GM13976 (cell line): ENCODE results near the gene UTP15.

Experiments used
- DNase-seq: peaks from one replicate; pipeline ENCODE4 v3.0.0; 2012; ENCODE audit warnings: low spot score
- CTCF ChIP-seq: IDR thresholded peaks from 2 replicates; pipeline ENCODE4 v1.5.1; 2012; ENCODE audit warnings: borderline replicate concordance, mild to moderate bottlenecking; ENCODE audit not compliant: insufficient read depth; ENCODE audit errors: extremely low read depth, missing control alignments, control extremely low read depth
- in situ Hi-C: fragments of 300-500 bp; cut with MboI; formaldehyde crosslinking; loops from one replicate; pipeline ENCODE4 v1.12.0; 2022; ENCODE audit warnings: low sequenced_read_pairs, mixed read lengths, inconsistent platforms; ENCODE audit not compliant: unreplicated experiment

UTP15 gene

GRCh38 chr5:73605223-73606087 lies 39.9 kb downstream of the UTP15 start:
- no peak for TF ChIP-seq CTCF
- no peak for DNase-seq
- in situ Hi-C loops = no loop called here

- no peak for TF ChIP-seq CTCF
- DNase-seq = no peak
- in situ Hi-C loops = no loop called here
These were observed 40.7 kb downstream of the UTP15 start for GRCh38 chr5:73606206-73606753.

- TF ChIP-seq CTCF = no peak
- in situ Hi-C loops = no loop called here
- DNase-seq = no peak
These were observed 41.7 kb downstream of the UTP15 start for GRCh38 chr5:73607228-73607627.

- DNase-seq = no peak
- no peak for TF ChIP-seq CTCF
- in situ Hi-C loops = no loop called here
These were observed 47.3 kb downstream of the UTP15 start for GRCh38 chr5:73612799-73613198.

- TF ChIP-seq CTCF = no peak
- no peak for DNase-seq
- in situ Hi-C loops = no loop called here
These were observed 49.5 kb downstream of the UTP15 start for GRCh38 chr5:73615085-73615484.

- no peak for TF ChIP-seq CTCF
- no peak for DNase-seq
- in situ Hi-C loops = no loop called here
These were observed 50.4 kb downstream of the UTP15 start for GRCh38 chr5:73615947-73616346.
